GM12878 (cell line): ENCODE measurements around the gene CYP27A1. TPM values are rescaled to one million over a fixed set of nuclear protein-coding genes. Genes with fewer than 3 reads are reported as not detected.

Source experiments
- ATAC-seq: fragments of 200-7000 bp; cut with Tn5 transposase; 3 replicates; pipeline ENCODE4 v1.9.1; 2020; ENCODE audit warnings: mild to moderate bottlenecking, moderate library complexity
- BruUV-seq: library from RNA; stranded (reverse); fragments of 400-500 nt; replicated peaks from 2 replicates; lab custom pipeline; 2021; lab: Mats Ljungman, UMichigan
- CTCF ChIA-PET: fragments of 300-600 bp; sonication (Branson Sonifier 250); formaldehyde crosslinking; extraction: SDS; loops from one replicate; lab custom pipeline; 2021; ENCODE audit warnings: inconsistent platforms; lab: Yijun Ruan, JAX
- POLR2A ChIA-PET: fragments of 350-600 bp; formaldehyde crosslinking; extraction: SDS; loops from one replicate; lab custom pipeline; 2021; ENCODE audit warnings: inconsistent platforms; lab: Charles Lee
- RAD21 ChIA-PET: fragments of 300-600 bp; sonication (Branson Sonifier 250); formaldehyde crosslinking; loops from one replicate; lab custom pipeline; 2023; ENCODE audit warnings: antibody characterized with exemption; ENCODE audit not compliant: unreplicated experiment; lab: Charles Lee
- SMC1A ChIA-PET: fragments of 300-600 bp; sonication (Branson Sonifier 250); formaldehyde crosslinking; loops from one replicate; lab custom pipeline; 2023; ENCODE audit not compliant: unreplicated experiment, uncharacterized antibody; lab: Charles Lee
- DNase-seq: peaks from one replicate; pipeline ENCODE4 v3.0.0-alpha.2; 2011; ENCODE audit warnings: low read depth, low spot score
- FAIRE-seq: peaks from 3 replicates; lab custom pipeline; 2011; peaks lifted over from hg19 to GRCh38; lab: Jason Lieb, UNC
- H2AFZ ChIP-seq: 2 replicates; pipeline ENCODE4 v1.6.0; 2011; ENCODE audit warnings: low read depth, low read length, control low read depth; ENCODE audit not compliant: control insufficient read depth
- H3K27ac ChIP-seq: 2 replicates; pipeline ENCODE4 v1.5.1; 2011; ENCODE audit warnings: control low read depth; ENCODE audit not compliant: control insufficient read depth, insufficient read depth
- H3K27me3 ChIP-seq, 2 experiments: replicated peaks in 1 of 2; 2 replicates each; pipeline versions ENCODE4 v1.6.0 to v1.6.1; 2011; ENCODE audit warnings: low read length in 1 of 2; ENCODE audit not compliant: control insufficient read depth in 2 of 2, insufficient read depth in 2 of 2
- H3K36me3 ChIP-seq, 2 experiments: 2 replicates each; pipeline ENCODE4 v1.5.1; 2011; ENCODE audit warnings: low read length in 1 of 2; ENCODE audit not compliant: control insufficient read depth in 2 of 2, insufficient read depth in 2 of 2
- H3K4me1 ChIP-seq: 2 replicates; pipeline ENCODE4 v1.6.1; 2011; ENCODE audit warnings: mild to moderate bottlenecking, low read length, moderate library complexity, mixed read lengths; ENCODE audit not compliant: control insufficient read depth, insufficient read depth
- H3K4me2 ChIP-seq: 2 replicates; pipeline ENCODE4 v1.6.0; 2011; ENCODE audit warnings: control low read depth; ENCODE audit not compliant: control insufficient read depth, insufficient read depth
- H3K4me3 ChIP-seq: fragments of 200-600 bp; sonication (generic); 2 replicates; pipeline ENCODE4 v1.5.1; 2016
- H3K79me2 ChIP-seq: 2 replicates; pipeline ENCODE4 v1.6.0; 2011; ENCODE audit warnings: low read length; ENCODE audit not compliant: control insufficient read depth, insufficient read depth
- H3K9ac ChIP-seq: 2 replicates; pipeline ENCODE4 v1.8.0; 2011; ENCODE audit warnings: low read length, control low read depth, mixed read lengths; ENCODE audit not compliant: control insufficient read depth, insufficient read depth
- H3K9me3 ChIP-seq: replicated peaks from 3 replicates; pipeline ENCODE4 v1.5.1; 2011; ENCODE audit warnings: mild to moderate bottlenecking, low read length; ENCODE audit not compliant: control insufficient read depth, insufficient read depth
- H4K20me1 ChIP-seq: 2 replicates; pipeline ENCODE4 v1.6.0; 2011; ENCODE audit not compliant: control insufficient read depth, insufficient read depth
- ATF2 ChIP-seq: IDR thresholded peaks from 2 replicates; pipeline ENCODE4 v1.6.1; 2012; ENCODE audit warnings: low read length, inconsistent platforms
- CBX5 ChIP-seq: sonication (generic); IDR thresholded peaks from 2 replicates; pipeline ENCODE4 v1.6.1; 2016; ENCODE audit warnings: low read depth, moderate library complexity, mild to moderate bottlenecking, inconsistent platforms
- ESRRA ChIP-seq: IDR thresholded peaks from 2 replicates; pipeline ENCODE4 v1.6.1; 2012; ENCODE audit warnings: mild to moderate bottlenecking, low read length, improper control_type of control experiment
- JUND ChIP-seq: IDR thresholded peaks from 2 replicates; pipeline ENCODE4 v1.6.1; 2012; ENCODE audit warnings: low read depth, mild to moderate bottlenecking, low read length, improper control_type of control experiment, moderate library complexity
- MTA2 ChIP-seq: fragments of 450-650 bp; IDR thresholded peaks from 2 replicates; pipeline ENCODE4 v1.6.1; 2016; ENCODE audit warnings: low read depth, mild to moderate bottlenecking, moderate library complexity
- MXI1 ChIP-seq: fragments of 150-350 bp; IDR thresholded peaks from 2 replicates; pipeline ENCODE4 v1.6.1; 2011; ENCODE audit warnings: low read depth, mild to moderate bottlenecking, inconsistent platforms, low read length, improper control_type of control experiment
- MYC ChIP-seq: IDR thresholded peaks from 2 replicates; pipeline ENCODE4 v1.6.1; 2011; ENCODE audit warnings: mild to moderate bottlenecking, low read length, moderate library complexity, inconsistent platforms; ENCODE audit not compliant: insufficient read depth, insufficient replicate concordance, insufficient read length, severe bottlenecking
- NFIC ChIP-seq: IDR thresholded peaks from 2 replicates; pipeline ENCODE4 v1.6.1; 2012; ENCODE audit warnings: low read depth, mild to moderate bottlenecking, inconsistent platforms, low read length, moderate library complexity
- NFXL1 ChIP-seq: fragments of 450-650 bp; IDR thresholded peaks from 2 replicates; pipeline ENCODE4 v1.6.1; 2017; ENCODE audit warnings: antibody characterized with exemption, mild to moderate bottlenecking, borderline replicate concordance
- SIN3A ChIP-seq: IDR thresholded peaks from 2 replicates; pipeline ENCODE4 v1.6.1; 2012; ENCODE audit warnings: low read depth, low read length, improper control_type of control experiment
- SMC3 ChIP-seq: IDR thresholded peaks from 2 replicates; pipeline ENCODE4 v1.6.1; 2011; ENCODE audit warnings: low read length, improper control_type of control experiment, borderline replicate concordance
- STAT3 ChIP-seq: IDR thresholded peaks from 2 replicates; pipeline ENCODE4 v1.6.1; 2011; ENCODE audit warnings: low read depth, low read length, improper control_type of control experiment
- USF1 ChIP-seq: IDR thresholded peaks from 2 replicates; pipeline ENCODE4 v1.6.1; 2011; ENCODE audit warnings: borderline replicate concordance, low read depth, mild to moderate bottlenecking, moderate library complexity, mixed read lengths, low read length; ENCODE audit not compliant: insufficient read depth; ENCODE audit errors: extremely low read length
- USF2 ChIP-seq: IDR thresholded peaks from 2 replicates; pipeline ENCODE4 v1.6.1; 2011; ENCODE audit warnings: low read depth, low read length, improper control_type of control experiment, borderline replicate concordance
- YY1 ChIP-seq: IDR thresholded peaks from 2 replicates; pipeline ENCODE4 v1.6.1; 2011; ENCODE audit warnings: low read depth, mild to moderate bottlenecking, low read length
- WGBS: methylation state at CpG from one replicate; pipeline ENCODE4 v1.1.6; 2016; ENCODE audit warnings: low lambda C conversion rate; ENCODE audit not compliant: insufficient replicate concordance, insufficient coverage; ENCODE audit errors: missing lambda C conversion rate; 5-methylcytosine and 5-hydroxymethylcytosine counted together
- in situ Hi-C: fragments of 300-500 bp; cut with MboI; formaldehyde crosslinking; loops from 9 replicates; pipeline ENCODE4 v1.14.3; 2018; ENCODE audit warnings: mixed read lengths
- intact Hi-C: fragments of 100-400 bp; cut with micrococcal nuclease; formaldehyde crosslinking; loops from one replicate; pipeline ENCODE4 v1.14.2; 2022; ENCODE audit not compliant: unreplicated experiment
- polyA plus RNA-seq, 11 experiments: library from polyadenylated mRNA; depleted of rRNA in 4 of 11; unstranded in 6 of 11; stranded (reverse) in 5 of 11; fragments of >200 nt; fragmentation: Nextera tagmentation in 4 of 11; fragmentation: Illumina TruSeq in 1 of 11; extraction: Ambion mirVana in 4 of 11; extraction: Trizol in 1 of 11; gene quantifications; 1 replicate in 1 of 11; 2 replicates in 10 of 11; pipeline versions ENCODE4 v1.2.1 to v1.2.3, GENCODE V29; 2011 to 2016; ENCODE audit warnings: inconsistent platforms in 2 of 11, missing spikeins in 2 of 11, low read depth in 1 of 11
- total RNA-seq, 4 experiments: library from RNA; depleted of rRNA in 3 of 4; stranded (reverse); fragments of >200 nt in 3 of 4; fragmentation: Illumina TruSeq in 1 of 4; extraction: Trizol in 1 of 4; gene quantifications; 2 replicates each; pipeline versions ENCODE4 v1.2.1 to v1.2.3, GENCODE V29; 2013 to 2021
- TF ChIP-seq, protein P1 (sequence below): fragments of 450-650 bp; IDR thresholded peaks from 2 replicates; pipeline ENCODE4 v1.6.1; 2017; ENCODE audit warnings: mild to moderate bottlenecking, low read depth, inconsistent platforms; ENCODE audit not compliant: poor library complexity, severe bottlenecking

Gene CYP27A1
- total and polyA plus RNA-seq, 10 of the 15 experiments (the other 5 are each of a cell fraction or from before 2014, with no cell fraction given), result 0.11 to 0.72 (median 0.18) TPM; not detected in 2

DNA sequence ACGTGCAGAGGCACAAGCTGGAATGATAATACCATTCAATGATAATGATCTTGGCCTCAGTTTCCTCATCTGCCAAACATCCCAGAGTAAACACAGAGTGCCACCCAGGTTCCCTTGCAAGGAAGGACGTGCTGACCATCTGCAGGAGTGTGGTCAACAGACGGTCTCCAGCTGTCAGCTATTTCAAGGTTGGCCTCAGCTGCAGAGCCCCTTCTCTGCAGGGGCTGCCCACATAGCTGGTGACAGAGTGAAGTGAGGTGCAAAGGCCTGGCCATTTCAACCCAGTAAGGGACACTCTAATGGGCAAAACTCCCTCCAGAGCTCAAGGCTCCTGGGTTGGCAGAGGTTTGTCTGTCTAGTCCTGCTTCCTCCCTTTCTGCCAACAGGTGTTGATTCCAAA is 69.3 kb downstream of the CYP27A1 start (continued):
- TF ChIP-seq USF1 (no peak), NFIC (no peak), USF2 (no peak), SIN3A (no peak), ESRRA (no peak), MYC (no peak), YY1 (no peak)

DNA sequence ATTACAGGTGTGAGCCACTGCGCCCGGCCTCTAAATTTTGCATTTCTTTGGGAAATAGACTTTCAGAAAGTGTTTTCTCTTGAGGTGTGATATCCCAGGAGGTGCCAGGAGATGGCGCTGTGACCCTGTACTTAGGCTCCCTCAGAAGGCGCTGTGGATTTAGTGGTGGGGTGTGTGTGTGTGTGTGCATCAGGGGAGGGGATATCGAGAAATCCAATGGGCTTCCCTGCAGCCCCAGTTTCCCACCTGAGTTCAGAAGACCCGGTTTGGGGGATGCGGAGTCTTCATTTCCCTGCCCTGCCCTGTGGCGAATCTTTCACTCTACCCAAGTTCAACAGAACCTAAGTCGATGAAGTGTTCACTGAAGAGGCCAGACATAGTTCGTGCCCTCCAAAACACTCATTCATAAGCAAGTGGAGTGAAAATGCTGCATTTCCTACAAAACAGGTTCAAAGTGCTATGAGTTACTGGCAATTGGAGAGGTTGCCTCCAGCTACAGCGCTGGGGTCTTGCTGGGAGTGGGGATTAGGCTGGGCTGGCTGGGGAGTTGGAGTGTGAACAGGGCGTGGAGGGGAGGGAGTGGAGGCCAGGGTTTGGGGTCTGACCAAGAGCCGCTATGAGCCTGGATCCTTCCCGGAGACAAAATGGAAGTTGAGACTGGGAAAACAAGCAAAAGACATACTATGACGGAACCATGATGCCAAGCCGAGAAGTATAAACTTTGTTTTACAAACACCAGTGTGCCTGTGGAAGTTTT is 71.1 kb downstream of the CYP27A1 start:
- WGBS, result 22% methylated on average over 16 of the region's 16 CpGs
- SMC1A ChIA-PET, result interaction anchor here (0.7 to 4.9 kb wide), 9 partner anchors 16 to 399 kb away, joined by 3 to 26 read pairs (median 4); no protein-coding TSS in a partner anchor
- FAIRE-seq (peak; percentile 90), ATAC-seq (peak; percentile 84), DNase-seq (no peak)
- intact Hi-C loops, result loop anchor here (1.0 to 5.0 kb wide), 5 partner anchors 45 to 302 kb away; no protein-coding TSS in a partner anchor
- no TSS peak for BruUV-seq
- no peaks in the 10 kb centered on the region for H3K9me3 ChIP-seq
- POLR2A ChIA-PET, result interaction anchor here (0.8 to 1.0 kb wide), 2 partner anchors 44 to 45 kb away, joined by 3 to 11 read pairs; no protein-coding TSS in a partner anchor
- no peaks in the 10 kb centered on the region for H3K4me1 ChIP-seq
- H3K4me3 ChIP-seq, result no peak overlapping the region
- peaks cover 7 to 18% of the 10 kb centered on the region in 2 experiments for H3K27me3 ChIP-seq
- in situ Hi-C loops, result no loop called here
- no peaks in the 10 kb centered on the region for H3K36me3 ChIP-seq
- no peaks in the 10 kb centered on the region for H3K79me2 ChIP-seq
- no peak overlapping the region for H3K27ac ChIP-seq
- CTCF ChIA-PET, result interaction anchor here (0.7 to 7.2 kb wide), 19 partner anchors 10 to 1141 kb away, joined by 3 to 95 read pairs (median 4); no protein-coding TSS in a partner anchor
- no peak overlapping the region for H3K4me2 ChIP-seq
- H4K20me1 ChIP-seq, result no peaks in the 10 kb centered on the region
- RAD21 ChIA-PET, result interaction anchor here (0.9 to 2.8 kb wide), 4 partner anchors 23 to 102 kb away, joined by 3 to 40 read pairs (median 4); no protein-coding TSS in a partner anchor
- no peak overlapping the region; the same call in 1 of the 2 replicates for H2AFZ ChIP-seq
- H3K9ac ChIP-seq, result no peak overlapping the region
- TF ChIP-seq MXI1 (no peak), MTA2 (no peak), JUND (no peak), SMC3 (peak; percentile 79), STAT3 (no peak), CBX5 (no peak), ATF2 (no peak), NFXL1 (no peak)
- TF ChIP-seq, protein P1, sequence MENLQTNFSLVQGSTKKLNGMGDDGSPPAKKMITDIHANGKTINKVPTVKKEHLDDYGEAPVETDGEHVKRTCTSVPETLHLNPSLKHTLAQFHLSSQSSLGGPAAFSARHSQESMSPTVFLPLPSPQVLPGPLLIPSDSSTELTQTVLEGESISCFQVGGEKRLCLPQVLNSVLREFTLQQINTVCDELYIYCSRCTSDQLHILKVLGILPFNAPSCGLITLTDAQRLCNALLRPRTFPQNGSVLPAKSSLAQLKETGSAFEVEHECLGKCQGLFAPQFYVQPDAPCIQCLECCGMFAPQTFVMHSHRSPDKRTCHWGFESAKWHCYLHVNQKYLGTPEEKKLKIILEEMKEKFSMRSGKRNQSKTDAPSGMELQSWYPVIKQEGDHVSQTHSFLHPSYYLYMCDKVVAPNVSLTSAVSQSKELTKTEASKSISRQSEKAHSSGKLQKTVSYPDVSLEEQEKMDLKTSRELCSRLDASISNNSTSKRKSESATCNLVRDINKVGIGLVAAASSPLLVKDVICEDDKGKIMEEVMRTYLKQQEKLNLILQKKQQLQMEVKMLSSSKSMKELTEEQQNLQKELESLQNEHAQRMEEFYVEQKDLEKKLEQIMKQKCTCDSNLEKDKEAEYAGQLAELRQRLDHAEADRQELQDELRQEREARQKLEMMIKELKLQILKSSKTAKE, result peak; percentile 21
